WERI-Rb-1 (cell line): ENCODE results near the gene BUD23.

Experiments used
- DNase-seq: peaks from one replicate; pipeline ENCODE4 v3.0.0-alpha.2; 2020
- H3K27ac ChIP-seq: fragments of 250-450 bp; sonication (Bioruptor Pico); 2 replicates; pipeline ENCODE4 v1.5.1; 2020; ENCODE audit warnings: mild to moderate bottlenecking, moderate library complexity
- H3K27me3 ChIP-seq: fragments of 250-450 bp; sonication (Bioruptor Pico); 2 replicates; pipeline ENCODE4 v1.5.1; 2021; ENCODE audit warnings: mild to moderate bottlenecking, low read depth, moderate library complexity; ENCODE audit not compliant: insufficient read depth, severe bottlenecking
- H3K36me3 ChIP-seq: fragments of 250-450 bp; sonication (Bioruptor Pico); 2 replicates; pipeline ENCODE4 v1.5.1; 2020; ENCODE audit warnings: mild to moderate bottlenecking, moderate library complexity
- H3K4me3 ChIP-seq: 2 replicates; pipeline ENCODE4 v1.5.1; 2011; ENCODE audit warnings: low read depth, mild to moderate bottlenecking, control low read depth, low read length
- H3K9me3 ChIP-seq: fragments of 250-450 bp; sonication (Bioruptor Pico); 2 replicates; pipeline ENCODE4 v1.5.1; 2021; ENCODE audit warnings: mild to moderate bottlenecking, moderate library complexity; ENCODE audit not compliant: severe bottlenecking
- TF ChIP-seq, protein P1 (sequence below): IDR thresholded peaks from 2 replicates; pipeline ENCODE4 v1.5.1; 2011; ENCODE audit warnings: low read depth, mild to moderate bottlenecking, control low read depth, inconsistent platforms, low read length

Gene BUD23

DNA sequence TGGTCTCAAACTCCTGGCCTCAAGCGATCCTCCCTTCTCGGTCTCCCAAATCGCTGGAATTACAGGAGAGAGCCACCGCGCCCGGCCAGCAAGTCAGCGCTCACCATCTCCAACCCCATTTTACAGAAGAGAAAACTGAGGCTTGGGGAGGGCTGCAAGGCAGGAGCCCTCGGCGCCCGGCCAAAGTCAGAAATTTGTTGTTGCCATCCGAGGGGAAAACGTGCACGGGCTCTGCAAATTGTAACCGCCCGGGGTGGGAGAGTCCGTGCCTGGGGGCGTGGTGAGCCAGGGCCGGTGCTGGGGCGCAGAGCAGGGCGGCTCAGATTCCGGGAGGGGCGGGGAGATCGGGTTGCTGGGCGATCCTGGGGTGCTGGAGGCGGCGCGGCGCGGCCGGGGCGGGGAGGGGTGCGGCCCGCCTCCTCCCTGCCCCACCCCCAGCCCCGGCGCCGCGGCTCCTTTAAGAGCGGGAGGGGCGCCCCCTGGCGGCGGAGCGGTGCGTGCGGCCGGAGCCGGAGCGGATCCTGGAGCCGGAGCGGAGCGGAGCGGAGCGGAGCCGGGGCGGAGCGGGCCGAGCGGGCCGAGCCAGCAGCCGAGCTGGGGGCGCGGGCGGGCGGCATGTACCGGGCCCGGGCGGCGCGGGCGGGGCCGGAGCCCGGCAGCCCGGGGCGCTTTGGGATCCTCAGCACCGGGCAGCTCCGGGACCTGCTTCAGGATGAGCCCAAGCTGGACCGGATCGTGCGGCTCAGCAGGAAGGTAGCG lies 15.9 kb upstream of the BUD23 start, which contains the start of gene VPS37D:
TSS of gene VPS37D (plus strand) at position 488 of the 759 bp plus-strand sequence. CDS start at position 616, 128 bp downstream.
- Histone ChIP-seq H3K27me3 (no peaks in the 10 kb centered on the region), H3K9me3 (peaks cover 2% of the 10 kb centered on the region), H3K27ac (0 out of 2 replicates have a peak within 1 kb of the TSS, but pooled peaks have one; percentile 20), H3K36me3 (no peaks in the 10 kb centered on the region), H3K4me3 (peak within 1 kb of the TSS; percentile 75)
- peak; percentile 89 for DNase-seq
- TF ChIP-seq, protein P1, sequence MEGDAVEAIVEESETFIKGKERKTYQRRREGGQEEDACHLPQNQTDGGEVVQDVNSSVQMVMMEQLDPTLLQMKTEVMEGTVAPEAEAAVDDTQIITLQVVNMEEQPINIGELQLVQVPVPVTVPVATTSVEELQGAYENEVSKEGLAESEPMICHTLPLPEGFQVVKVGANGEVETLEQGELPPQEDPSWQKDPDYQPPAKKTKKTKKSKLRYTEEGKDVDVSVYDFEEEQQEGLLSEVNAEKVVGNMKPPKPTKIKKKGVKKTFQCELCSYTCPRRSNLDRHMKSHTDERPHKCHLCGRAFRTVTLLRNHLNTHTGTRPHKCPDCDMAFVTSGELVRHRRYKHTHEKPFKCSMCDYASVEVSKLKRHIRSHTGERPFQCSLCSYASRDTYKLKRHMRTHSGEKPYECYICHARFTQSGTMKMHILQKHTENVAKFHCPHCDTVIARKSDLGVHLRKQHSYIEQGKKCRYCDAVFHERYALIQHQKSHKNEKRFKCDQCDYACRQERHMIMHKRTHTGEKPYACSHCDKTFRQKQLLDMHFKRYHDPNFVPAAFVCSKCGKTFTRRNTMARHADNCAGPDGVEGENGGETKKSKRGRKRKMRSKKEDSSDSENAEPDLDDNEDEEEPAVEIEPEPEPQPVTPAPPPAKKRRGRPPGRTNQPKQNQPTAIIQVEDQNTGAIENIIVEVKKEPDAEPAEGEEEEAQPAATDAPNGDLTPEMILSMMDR: peak; percentile 61

DNA sequence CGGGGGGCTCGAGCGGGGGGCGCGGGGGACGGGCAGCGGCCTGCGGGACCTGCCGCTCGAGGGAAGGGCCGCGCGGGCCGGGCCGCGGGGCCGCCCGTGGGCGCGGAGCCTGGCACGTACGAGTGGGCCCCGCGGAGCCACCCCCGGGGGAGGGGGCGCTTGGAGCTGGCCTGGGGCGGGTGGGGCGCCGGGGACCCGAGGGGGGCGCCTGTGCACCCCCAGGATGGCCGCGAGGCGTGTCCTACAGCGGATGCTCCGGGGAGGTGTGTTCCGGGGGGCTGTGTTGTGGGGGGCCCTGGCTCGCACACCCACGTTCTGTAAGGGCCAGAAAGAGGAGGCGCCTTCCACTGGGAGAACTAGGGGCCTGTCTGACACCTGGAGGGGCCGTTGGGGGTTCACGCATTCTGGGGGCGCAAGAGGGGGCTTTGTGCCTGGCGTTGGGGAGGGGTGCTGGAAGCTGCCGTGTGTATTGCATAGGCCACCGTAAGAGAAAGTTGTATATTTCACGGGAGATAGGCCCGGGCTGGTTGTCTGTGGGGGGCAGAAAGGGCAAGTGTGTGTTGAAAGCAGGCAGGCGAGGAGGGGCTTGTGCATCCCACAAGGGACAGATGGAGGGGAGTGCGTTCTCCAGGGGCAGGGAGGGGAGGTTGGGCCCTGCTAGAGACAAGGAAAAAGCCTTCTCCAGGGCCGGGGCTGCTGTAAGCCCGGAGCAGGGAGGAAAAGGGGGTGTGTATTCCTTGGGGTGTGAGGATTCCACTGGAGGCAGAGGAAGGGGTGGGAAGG lies 15.1 kb upstream of the BUD23 start:
- no peaks in the 10 kb centered on the region for H3K9me3 ChIP-seq
- 0 out of 2 replicates have a peak overlapping the region, but pooled peaks have one; percentile 20 for H3K27ac ChIP-seq
- TF ChIP-seq, protein P1: no peak
- no peaks in the 10 kb centered on the region for H3K36me3 ChIP-seq
- DNase-seq: peak; percentile 79
- peak overlapping the region; percentile 75 for H3K4me3 ChIP-seq
- H3K27me3 ChIP-seq: no peaks in the 10 kb centered on the region

DNA sequence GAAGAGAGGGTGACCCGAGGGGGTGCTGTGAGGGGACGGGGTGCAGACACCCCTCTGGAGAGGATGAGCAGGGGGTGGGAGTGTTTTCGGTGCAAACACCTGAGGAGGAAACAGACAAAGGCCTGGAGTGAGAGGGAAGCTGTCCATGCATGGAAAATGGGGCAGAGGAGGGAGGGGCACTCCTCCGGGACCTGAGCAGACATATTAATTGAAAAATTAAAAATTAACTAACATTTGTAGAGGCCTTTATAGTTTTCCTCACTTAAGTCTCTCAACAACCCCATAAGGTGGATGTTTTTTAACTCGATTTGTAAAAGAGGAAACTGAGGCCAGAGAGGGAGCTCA lies 14.5 kb upstream of the BUD23 start:
- peak overlapping the region; percentile 75 for H3K4me3 ChIP-seq
- TF ChIP-seq, protein P1: no peak
- no peaks in the 10 kb centered on the region for H3K9me3 ChIP-seq
- H3K36me3 ChIP-seq: no peaks in the 10 kb centered on the region
- H3K27me3 ChIP-seq: no peaks in the 10 kb centered on the region
- H3K27ac ChIP-seq: peak overlapping the region; percentile 2; the same call in 1 of the 2 replicates
- no peak for DNase-seq

GRCh38 chr7:73669288-73669701 lies 14.1 kb upstream of the BUD23 start:
- Histone ChIP-seq H3K4me3 (no peak overlapping the region), H3K9me3 (no peaks in the 10 kb centered on the region), H3K27ac (no peak overlapping the region)

GRCh38 chr7:73669858-73670385 lies 13.5 kb upstream of the BUD23 start:
- no peak overlapping the region for H3K4me3 ChIP-seq
- no peaks in the 10 kb centered on the region for H3K9me3 ChIP-seq
- H3K27me3 ChIP-seq: no peaks in the 10 kb centered on the region
- no peaks in the 10 kb centered on the region for H3K36me3 ChIP-seq
- no peak overlapping the region for H3K27ac ChIP-seq
- TF ChIP-seq, protein P1: no peak
- DNase-seq: no peak

More at GRCh38 chr7:73669288-73669701, 14.1 kb upstream of the BUD23 start:
- DNase-seq: no peak
- TF ChIP-seq, protein P1: no peak
- Histone ChIP-seq H3K36me3 (no peaks in the 10 kb centered on the region), H3K27me3 (no peaks in the 10 kb centered on the region)
